ENCODE measurements around the gene ZNF793.

ZNF793 gene

DNA sequence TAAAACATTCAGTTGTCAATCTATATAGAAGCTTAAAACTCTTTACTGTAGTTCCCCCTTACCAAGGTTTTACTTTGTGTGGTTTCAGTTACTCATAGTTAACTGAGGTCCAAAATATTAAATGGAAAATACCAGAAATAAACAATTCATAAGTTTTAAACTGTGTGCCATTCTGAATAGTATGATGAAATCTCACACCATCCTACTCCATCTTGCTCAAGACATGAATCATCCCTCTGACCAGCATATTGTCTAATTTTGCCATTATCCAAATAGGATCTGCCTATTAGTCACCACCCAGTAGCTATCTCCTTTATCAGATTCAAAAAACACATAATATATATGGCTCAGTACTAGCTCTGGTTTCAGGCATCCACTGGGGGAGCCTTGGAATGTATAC is 65.5 kb downstream of the ZNF793 start:
- DNase-seq, result no peak

DNA sequence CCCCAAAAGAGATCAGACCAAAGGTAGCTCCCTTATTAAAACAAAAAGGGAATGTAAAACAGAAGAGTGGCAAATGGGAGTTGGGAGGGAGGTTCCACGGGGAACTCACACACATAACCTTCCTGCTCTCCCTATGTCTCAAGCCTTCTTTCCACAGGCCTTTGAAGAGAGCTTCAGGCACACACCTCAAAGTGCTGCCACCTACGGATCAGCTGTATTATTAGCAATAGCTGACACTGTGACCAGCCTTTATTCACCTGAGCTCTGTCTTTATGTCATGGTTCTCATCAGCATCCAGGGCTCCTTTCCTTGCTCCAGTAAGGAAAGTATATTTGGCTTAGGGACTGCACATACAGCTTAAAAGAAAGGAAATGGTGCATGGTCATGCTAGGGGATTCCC is 76.6 kb downstream of the ZNF793 start:
- DNase-seq, result no peak

Measured in NCI-H69 (cell line).